Body of pancreas (tissue), 4 donors: Measurements from ENCODE around the gene KLK15. TPM values are rescaled to one million over a fixed set of nuclear protein-coding genes. Genes with fewer than 3 reads are reported as not detected.
A peak's percentile ranks its signal among the peaks of the same experiment; 100 is the strongest.

Source experiments
- ATAC-seq: fragments of 150-250 bp; one replicate; pipeline ENCODE4 v1.9.1; 2016
- DNase-seq, 4 donors: peaks; one replicate each; pipeline ENCODE4 v3.0.0-alpha.2; 2019
- H3K27ac ChIP-seq, 4 donors: fragments of 200-600 bp; sonication (generic); 1 replicate in 3 of 4; 2 replicates in 1 of 4; pipeline versions ENCODE4 v1.5.1 to v1.6.1; 2016 to 2019; ENCODE audit warnings: mild to moderate bottlenecking in 1 of 4, mixed read lengths in 1 of 4, moderate library complexity in 1 of 4
- H3K27me3 ChIP-seq, 2 donors: fragments of 200-600 bp; sonication (generic); one replicate each; pipeline ENCODE4 v1.6.0; 2016; ENCODE audit warnings: mild to moderate bottlenecking in 1 of 2
- H3K36me3 ChIP-seq, 2 donors: fragments of 200-600 bp; sonication (generic); replicated peaks in 1 of 2; 2 replicates each; pipeline ENCODE4 v1.5.1; 2016; ENCODE audit warnings: low read depth in 2 of 2; ENCODE audit not compliant: insufficient read depth in 1 of 2
- H3K4me1 ChIP-seq: fragments of 200-600 bp; sonication (generic); one replicate; pipeline ENCODE4 v1.6.0; 2016
- H3K4me3 ChIP-seq, 2 donors: fragments of 200-600 bp; sonication (generic); 1 replicate in 1 of 2; 2 replicates in 1 of 2; pipeline ENCODE4 v1.5.1; 2016 to 2019
- H3K9me3 ChIP-seq, 3 donors: fragments of 200-600 bp; sonication (generic); 1 replicate in 2 of 3; 2 replicates in 1 of 3; pipeline ENCODE4 v1.5.1; 2016
- POLR2A ChIP-seq, 3 donors: fragments of 450-650 bp; IDR thresholded peaks; one replicate each; pipeline ENCODE4 v1.6.1; 2016; ENCODE audit warnings: antibody characterized with exemption in 3 of 3, mild to moderate bottlenecking in 2 of 3
- WGBS, 2 donors: methylation state at CpG; one replicate each; pipeline ENCODE4 v1.1.5; 2017; 5-methylcytosine and 5-hydroxymethylcytosine counted together
- intact Hi-C: fragments of 100-400 bp; cut with DNase I; formaldehyde crosslinking; loops from one replicate; pipeline ENCODE4 v1.15.1; 2023
- total RNA-seq, 2 donors: library from RNA; depleted of rRNA; stranded (reverse); fragments of >200 nt; gene quantifications; one replicate each; pipeline ENCODE4 v1.1.0, GENCODE V29; 2016
- TF ChIP-seq, protein P1 (sequence below), 7 experiments: fragments of 450-650 bp in 4 of 7; fragments of 200-600 bp in 3 of 7; sonication (generic) in 3 of 7; IDR thresholded peaks; one replicate each; pipeline ENCODE4 v1.5.1; 2016 to 2019; ENCODE audit warnings: antibody characterized with exemption in 7 of 7

Gene KLK15
- total RNA-seq, 2 donors from 2014 or later: not detected

DNA sequence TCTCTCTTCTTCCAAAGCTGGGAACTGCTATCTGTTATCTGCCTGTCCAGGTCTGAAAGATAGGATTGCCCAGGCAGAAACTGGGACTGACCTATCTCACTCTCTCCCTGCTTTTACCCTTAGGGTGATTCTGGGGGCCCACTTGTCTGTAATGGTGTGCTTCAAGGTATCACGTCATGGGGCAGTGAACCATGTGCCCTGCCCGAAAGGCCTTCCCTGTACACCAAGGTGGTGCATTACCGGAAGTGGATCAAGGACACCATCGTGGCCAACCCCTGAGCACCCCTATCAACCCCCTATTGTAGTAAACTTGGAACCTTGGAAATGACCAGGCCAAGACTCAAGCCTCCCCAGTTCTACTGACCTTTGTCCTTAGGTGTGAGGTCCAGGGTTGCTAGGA lies 26.5 kb upstream of the KLK15 start:
- Histone ChIP-seq H3K4me3 (no peak overlapping the region), H3K9me3 (no peaks in the 10 kb centered on the region), H3K27me3 (no peaks in the 10 kb centered on the region), H3K36me3 (no peaks in the 10 kb centered on the region), H3K4me1 (no peaks in the 10 kb centered on the region), H3K27ac (no peak overlapping the region)
- no peak for ATAC-seq
- 59 to 74% methylated on average over 4 of the region's 4 CpGs for WGBS, 2 donors
- TF ChIP-seq, protein P1, sequence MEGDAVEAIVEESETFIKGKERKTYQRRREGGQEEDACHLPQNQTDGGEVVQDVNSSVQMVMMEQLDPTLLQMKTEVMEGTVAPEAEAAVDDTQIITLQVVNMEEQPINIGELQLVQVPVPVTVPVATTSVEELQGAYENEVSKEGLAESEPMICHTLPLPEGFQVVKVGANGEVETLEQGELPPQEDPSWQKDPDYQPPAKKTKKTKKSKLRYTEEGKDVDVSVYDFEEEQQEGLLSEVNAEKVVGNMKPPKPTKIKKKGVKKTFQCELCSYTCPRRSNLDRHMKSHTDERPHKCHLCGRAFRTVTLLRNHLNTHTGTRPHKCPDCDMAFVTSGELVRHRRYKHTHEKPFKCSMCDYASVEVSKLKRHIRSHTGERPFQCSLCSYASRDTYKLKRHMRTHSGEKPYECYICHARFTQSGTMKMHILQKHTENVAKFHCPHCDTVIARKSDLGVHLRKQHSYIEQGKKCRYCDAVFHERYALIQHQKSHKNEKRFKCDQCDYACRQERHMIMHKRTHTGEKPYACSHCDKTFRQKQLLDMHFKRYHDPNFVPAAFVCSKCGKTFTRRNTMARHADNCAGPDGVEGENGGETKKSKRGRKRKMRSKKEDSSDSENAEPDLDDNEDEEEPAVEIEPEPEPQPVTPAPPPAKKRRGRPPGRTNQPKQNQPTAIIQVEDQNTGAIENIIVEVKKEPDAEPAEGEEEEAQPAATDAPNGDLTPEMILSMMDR (IDR thresholded peaks at IDR 0.05): no peak
- no peak for TF ChIP-seq POLR2A (IDR thresholded peaks at IDR 0.05)
- no peak for DNase-seq
- intact Hi-C loops: no loop called here

DNA sequence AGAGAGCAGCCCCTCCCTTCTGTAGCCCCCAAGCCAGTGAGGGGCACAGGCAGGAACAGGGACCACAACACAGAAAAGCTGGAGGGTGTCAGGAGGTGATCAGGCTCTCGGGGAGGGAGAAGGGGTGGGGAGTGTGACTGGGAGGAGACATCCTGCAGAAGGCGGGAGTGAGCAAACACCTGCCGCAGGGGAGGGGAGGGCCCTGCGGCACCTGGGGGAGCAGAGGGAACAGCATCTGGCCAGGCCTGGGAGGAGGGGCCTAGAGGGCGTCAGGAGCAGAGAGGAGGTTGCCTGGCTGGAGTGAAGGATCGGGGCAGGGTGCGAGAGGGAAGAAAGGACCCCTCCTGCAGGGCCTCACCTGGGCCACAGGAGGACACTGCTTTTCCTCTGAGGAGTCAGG lies 25.5 kb upstream of the KLK15 start:
- intact Hi-C loops: no loop called here
- ATAC-seq (no peak), DNase-seq (peak in 3 of 4 donors; percentile 35 to 46 (median 45))
- Histone ChIP-seq H3K4me1 (no peaks in the 10 kb centered on the region), H3K9me3 (no peaks in the 10 kb centered on the region), H3K27ac (no peak overlapping the region), H3K36me3 (no peaks in the 10 kb centered on the region), H3K27me3 (no peaks in the 10 kb centered on the region), H3K4me3 (no peak overlapping the region)
- TF ChIP-seq POLR2A (IDR thresholded peaks at IDR 0.05): no peak
- TF ChIP-seq, protein P1 (IDR thresholded peaks at IDR 0.05): no peak
- 18 to 26% methylated on average over 7 of the region's 7 CpGs for WGBS, 2 donors

- WGBS, 2 donors: 72 to 81% methylated on average over 6 of the region's 6 CpGs
- intact Hi-C loops: no loop called here
- TF ChIP-seq, protein P1 (IDR thresholded peaks at IDR 0.05): no peak
- no peak for TF ChIP-seq POLR2A (IDR thresholded peaks at IDR 0.05)
- no peak for DNase-seq
- Histone ChIP-seq H3K4me1 (no peaks in the 10 kb centered on the region), H3K4me3 (no peak overlapping the region), H3K27ac (no peak overlapping the region), H3K9me3 (no peaks in the 10 kb centered on the region), H3K27me3 (no peaks in the 10 kb centered on the region), H3K36me3 (no peaks in the 10 kb centered on the region)
- ATAC-seq: no peak
These were observed 24.0 kb upstream of the KLK15 start for GRCh38 chr19:50857366-50857765.

DNA sequence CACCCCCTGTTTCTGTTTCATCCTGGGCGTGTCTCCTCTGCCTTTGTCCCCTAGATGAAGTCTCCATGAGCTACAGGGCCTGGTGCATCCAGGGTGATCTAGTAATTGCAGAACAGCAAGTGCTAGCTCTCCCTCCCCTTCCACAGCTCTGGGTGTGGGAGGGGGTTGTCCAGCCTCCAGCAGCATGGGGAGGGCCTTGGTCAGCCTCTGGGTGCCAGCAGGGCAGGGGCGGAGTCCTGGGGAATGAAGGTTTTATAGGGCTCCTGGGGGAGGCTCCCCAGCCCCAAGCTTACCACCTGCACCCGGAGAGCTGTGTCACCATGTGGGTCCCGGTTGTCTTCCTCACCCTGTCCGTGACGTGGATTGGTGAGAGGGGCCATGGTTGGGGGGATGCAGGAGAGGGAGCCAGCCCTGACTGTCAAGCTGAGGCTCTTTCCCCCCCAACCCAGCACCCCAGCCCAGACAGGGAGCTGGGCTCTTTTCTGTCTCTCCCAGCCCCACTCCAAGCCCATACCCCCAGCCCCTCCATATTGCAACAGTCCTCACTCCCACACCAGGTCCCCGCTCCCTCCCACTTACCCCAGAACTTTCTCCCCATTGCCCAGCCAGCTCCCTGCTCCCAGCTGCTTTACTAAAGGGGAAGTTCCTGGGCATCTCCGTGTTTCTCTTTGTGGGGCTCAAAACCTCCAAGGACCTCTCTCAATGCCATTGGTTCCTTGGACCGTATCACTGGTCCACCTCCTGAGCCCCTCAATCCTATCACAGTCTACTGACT lies 21.4 kb upstream of the KLK15 start, which contains the start of gene KLK3:
TSS of gene KLK3 (plus strand) at position 280 of the 775 bp plus-strand sequence. CDS start at position 321, 41 bp downstream.
- H3K36me3 ChIP-seq: no peaks in the 10 kb centered on the region
- DNase-seq: no peak
- intact Hi-C loops: no loop called here

More for the DNA sequence above, 21.4 kb upstream of the KLK15 start, which contains the start of gene KLK3:
- Histone ChIP-seq H3K4me3 (no peak within 1 kb of the TSS), H3K4me1 (no peaks in the 10 kb centered on the region), H3K9me3 (no peaks in the 10 kb centered on the region), H3K27ac (no peak within 1 kb of the TSS), H3K27me3 (no peaks in the 10 kb centered on the region)
- 65 to 78% methylated on average over 8 to 9 of the region's 9 CpGs for WGBS, 2 donors
- no peak for TF ChIP-seq POLR2A (IDR thresholded peaks at IDR 0.05)
- TF ChIP-seq, protein P1 (IDR thresholded peaks at IDR 0.05): no peak
- ATAC-seq: no peak
